Panc1 (cell line): ENCODE measurements around the gene POLR1B. TPM values are rescaled to one million over a fixed set of nuclear protein-coding genes. Genes with fewer than 3 reads are reported as not detected.

Experiments
- ATAC-seq: fragments of 200-7000 bp; cut with Tn5 transposase; 2 replicates; pipeline ENCODE4 v1.9.1; 2020; ENCODE audit warnings: mild to moderate bottlenecking, moderate library complexity
- Bru-seq: library from RNA; stranded (reverse); fragments of 400-500 nt; gene quantifications from one replicate; lab custom pipeline; 2021; lab: Mats Ljungman, UMichigan
- BruChase-seq, 2 experiments: library from RNA; stranded (reverse); fragments of 400-500 nt; gene quantifications; one replicate each; lab custom pipeline; 2021; lab: Mats Ljungman, UMichigan
- BruUV-seq: library from RNA; stranded (reverse); fragments of 400-500 nt; replicated peaks from 2 replicates; lab custom pipeline; 2021; lab: Mats Ljungman, UMichigan
- CTCF ChIA-PET: fragments of 300-600 bp; sonication (Branson Sonifier 250); formaldehyde crosslinking; loops from one replicate; lab custom pipeline; 2022; ENCODE audit warnings: antibody characterized with exemption; lab: Charles Lee
- POLR2A ChIA-PET: fragments of 300-600 bp; sonication (Branson Sonifier 250); formaldehyde crosslinking; loops from one replicate; lab custom pipeline; 2022; ENCODE audit warnings: antibody characterized with exemption; lab: Charles Lee
- DNase-seq: peaks from one replicate; pipeline ENCODE4 v3.0.0-alpha.2; 2010; ENCODE audit warnings: low read depth, low spot score
- H3K27ac ChIP-seq: 2 replicates; pipeline ENCODE4 v1.5.1; 2011; ENCODE audit warnings: mild to moderate bottlenecking, low read length, inconsistent platforms
- H3K27me3 ChIP-seq: fragments of 200-500 bp; sonication (Bioruptor generic); 2 replicates; pipeline ENCODE4 v1.6.0; 2014; ENCODE audit warnings: low read length, inconsistent platforms; ENCODE audit not compliant: control insufficient read depth, insufficient read depth
- H3K36me3 ChIP-seq: fragments of 200-500 bp; sonication (Bioruptor generic); 2 replicates; pipeline ENCODE4 v1.5.1; 2014; ENCODE audit warnings: inconsistent platforms, mild to moderate bottlenecking, low read length, moderate library complexity; ENCODE audit not compliant: control insufficient read depth, insufficient read depth
- H3K4me1 ChIP-seq: 2 replicates; pipeline ENCODE4 v1.5.1; 2011; ENCODE audit warnings: inconsistent platforms, mild to moderate bottlenecking, low read length, moderate library complexity; ENCODE audit not compliant: control insufficient read depth, insufficient read depth
- H3K4me3 ChIP-seq, 2 experiments: 2 replicates each; pipeline ENCODE4 v1.5.1; 2011 to 2012; ENCODE audit warnings: low read depth in 2 of 2, low read length in 2 of 2, mild to moderate bottlenecking in 2 of 2, inconsistent platforms in 1 of 2, moderate library complexity in 1 of 2
- H3K9me3 ChIP-seq: fragments of 200-500 bp; sonication (Bioruptor generic); 2 replicates; pipeline ENCODE4 v1.5.1; 2014; ENCODE audit warnings: low read depth, mild to moderate bottlenecking, inconsistent platforms, low read length, moderate library complexity; ENCODE audit not compliant: control insufficient read depth, insufficient read depth
- POLR2AphosphoS5 ChIP-seq: IDR thresholded peaks from 2 replicates; pipeline ENCODE4 v1.6.1; 2012; ENCODE audit warnings: mild to moderate bottlenecking, low read depth, low read length, moderate library complexity
- SIN3A ChIP-seq: IDR thresholded peaks from 2 replicates; pipeline ENCODE4 v1.6.1; 2012; ENCODE audit warnings: low read depth, mild to moderate bottlenecking, low read length, moderate library complexity, borderline replicate concordance; ENCODE audit not compliant: insufficient read depth
- in situ Hi-C: cut with HindIII; loops from 2 replicates; pipeline ENCODE4 v1.10.0; 2016; ENCODE audit warnings: low sequenced_read_pairs, low pct_unique_long_range_greater_than_20kb
- intact Hi-C: fragments of 100-400 bp; cut with micrococcal nuclease; formaldehyde crosslinking; loops from one replicate; pipeline ENCODE4 v1.10.0; 2022; ENCODE audit not compliant: unreplicated experiment
- long read RNA-seq: library from polyadenylated mRNA; unstranded; transcript quantifications from one replicate; pipeline ENCODE4 v2.0.0, GENCODE V29; 2021; ENCODE audit not compliant: unreplicated experiment
- polyA plus RNA-seq: library from polyadenylated mRNA; unstranded; fragments of >200 nt; gene quantifications from one replicate; pipeline ENCODE4 v1.2.1, GENCODE V29; 2012; ENCODE audit warnings: missing spikeins; ENCODE audit not compliant: insufficient read length
- total RNA-seq: library from RNA; stranded (reverse); gene quantifications from one replicate; pipeline ENCODE4 v1.2.1, GENCODE V29; 2021; ENCODE audit not compliant: unreplicated experiment
- TF ChIP-seq, protein P1 (sequence below): fragments of 450-650 bp; IDR thresholded peaks from 2 replicates; pipeline ENCODE4 v1.5.1; 2017; ENCODE audit warnings: mild to moderate bottlenecking
- TF ChIP-seq, protein P2 (sequence below), 2 experiments: IDR thresholded peaks; 2 replicates each; pipeline ENCODE4 v1.6.1; 2011 to 2012; ENCODE audit warnings: low read depth in 2 of 2, control low read depth in 1 of 2, low read length in 1 of 2, mild to moderate bottlenecking in 1 of 2, moderate library complexity in 1 of 2; ENCODE audit not compliant: insufficient read depth in 1 of 2

Gene POLR1B, protein sequence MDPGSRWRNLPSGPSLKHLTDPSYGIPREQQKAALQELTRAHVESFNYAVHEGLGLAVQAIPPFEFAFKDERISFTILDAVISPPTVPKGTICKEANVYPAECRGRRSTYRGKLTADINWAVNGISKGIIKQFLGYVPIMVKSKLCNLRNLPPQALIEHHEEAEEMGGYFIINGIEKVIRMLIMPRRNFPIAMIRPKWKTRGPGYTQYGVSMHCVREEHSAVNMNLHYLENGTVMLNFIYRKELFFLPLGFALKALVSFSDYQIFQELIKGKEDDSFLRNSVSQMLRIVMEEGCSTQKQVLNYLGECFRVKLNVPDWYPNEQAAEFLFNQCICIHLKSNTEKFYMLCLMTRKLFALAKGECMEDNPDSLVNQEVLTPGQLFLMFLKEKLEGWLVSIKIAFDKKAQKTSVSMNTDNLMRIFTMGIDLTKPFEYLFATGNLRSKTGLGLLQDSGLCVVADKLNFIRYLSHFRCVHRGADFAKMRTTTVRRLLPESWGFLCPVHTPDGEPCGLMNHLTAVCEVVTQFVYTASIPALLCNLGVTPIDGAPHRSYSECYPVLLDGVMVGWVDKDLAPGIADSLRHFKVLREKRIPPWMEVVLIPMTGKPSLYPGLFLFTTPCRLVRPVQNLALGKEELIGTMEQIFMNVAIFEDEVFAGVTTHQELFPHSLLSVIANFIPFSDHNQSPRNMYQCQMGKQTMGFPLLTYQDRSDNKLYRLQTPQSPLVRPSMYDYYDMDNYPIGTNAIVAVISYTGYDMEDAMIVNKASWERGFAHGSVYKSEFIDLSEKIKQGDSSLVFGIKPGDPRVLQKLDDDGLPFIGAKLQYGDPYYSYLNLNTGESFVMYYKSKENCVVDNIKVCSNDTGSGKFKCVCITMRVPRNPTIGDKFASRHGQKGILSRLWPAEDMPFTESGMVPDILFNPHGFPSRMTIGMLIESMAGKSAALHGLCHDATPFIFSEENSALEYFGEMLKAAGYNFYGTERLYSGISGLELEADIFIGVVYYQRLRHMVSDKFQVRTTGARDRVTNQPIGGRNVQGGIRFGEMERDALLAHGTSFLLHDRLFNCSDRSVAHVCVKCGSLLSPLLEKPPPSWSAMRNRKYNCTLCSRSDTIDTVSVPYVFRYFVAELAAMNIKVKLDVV
- total RNA-seq = 35.4 TPM
- polyA plus RNA-seq = 21.0 TPM
- Bru-seq, nascent RNA = percentile 85 among the genes with signal in this experiment
- percentile 88 among the genes with signal in this experiment for BruChase-seq, experiment 1, labeled RNA remaining after a 2-hour chase
- percentile 84 among the genes with signal in this experiment for BruChase-seq, experiment 2, labeled RNA remaining after a 6-hour chase
- long read RNA-seq, full-length matches to known transcripts = 66 of 89 reads
- long read RNA-seq, partial matches to known transcripts = 14 of 89 reads
- long read RNA-seq, other reads (novel, unspliced or antisense) = 9 of 89 reads

DNA sequence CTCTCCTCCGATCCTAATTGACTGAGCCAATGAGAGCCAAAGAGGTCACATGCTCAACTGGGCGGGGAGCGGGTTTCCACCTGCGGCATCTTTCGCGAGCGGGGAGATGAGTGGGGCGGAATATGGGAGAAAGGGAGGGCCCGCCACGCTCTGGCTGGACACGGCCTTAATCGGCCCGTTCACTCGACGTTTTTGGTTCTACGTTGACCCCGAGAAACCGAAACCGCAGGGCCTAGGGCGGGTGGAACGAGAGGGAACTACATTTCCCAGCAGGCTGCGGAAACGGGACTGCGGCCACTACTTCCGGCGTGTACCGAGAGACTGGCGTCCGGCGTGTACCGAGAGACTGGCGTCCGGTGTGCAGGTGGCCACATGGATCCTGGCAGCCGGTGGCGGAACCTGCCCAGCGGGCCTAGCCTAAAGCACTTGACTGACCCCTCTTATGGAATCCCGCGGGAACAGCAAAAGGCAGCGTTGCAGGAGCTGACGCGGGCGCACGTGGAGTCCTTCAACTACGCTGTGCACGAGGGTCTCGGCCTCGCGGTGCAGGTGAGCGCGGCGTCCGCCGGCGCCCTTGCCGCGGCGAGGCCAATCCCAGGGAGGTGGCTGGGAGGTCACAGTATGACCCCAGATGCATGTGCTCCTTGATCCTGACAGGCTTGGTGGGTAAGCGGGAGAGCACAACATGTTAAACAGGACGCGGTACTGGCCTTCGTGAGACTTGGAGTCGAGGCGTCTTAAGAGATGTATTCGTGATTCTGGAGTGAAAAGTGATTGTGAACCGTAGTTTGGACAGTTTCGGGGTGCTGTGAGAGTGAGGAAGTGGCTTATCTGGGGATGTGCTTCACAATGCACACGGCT is at the start of gene POLR1B:
Gene POLR1B, plus strand, starts transcription at position 343 of the 861 bp plus-strand sequence. Its CDS starts 30 bp downstream, at position 373.
- intact Hi-C loops (no loop called here), in situ Hi-C loops (no loop called here)
- peaks cover 15% of the 10 kb centered on the region; the same call in 1 of the 2 replicates for H3K4me1 ChIP-seq
- TF ChIP-seq, protein P1, sequence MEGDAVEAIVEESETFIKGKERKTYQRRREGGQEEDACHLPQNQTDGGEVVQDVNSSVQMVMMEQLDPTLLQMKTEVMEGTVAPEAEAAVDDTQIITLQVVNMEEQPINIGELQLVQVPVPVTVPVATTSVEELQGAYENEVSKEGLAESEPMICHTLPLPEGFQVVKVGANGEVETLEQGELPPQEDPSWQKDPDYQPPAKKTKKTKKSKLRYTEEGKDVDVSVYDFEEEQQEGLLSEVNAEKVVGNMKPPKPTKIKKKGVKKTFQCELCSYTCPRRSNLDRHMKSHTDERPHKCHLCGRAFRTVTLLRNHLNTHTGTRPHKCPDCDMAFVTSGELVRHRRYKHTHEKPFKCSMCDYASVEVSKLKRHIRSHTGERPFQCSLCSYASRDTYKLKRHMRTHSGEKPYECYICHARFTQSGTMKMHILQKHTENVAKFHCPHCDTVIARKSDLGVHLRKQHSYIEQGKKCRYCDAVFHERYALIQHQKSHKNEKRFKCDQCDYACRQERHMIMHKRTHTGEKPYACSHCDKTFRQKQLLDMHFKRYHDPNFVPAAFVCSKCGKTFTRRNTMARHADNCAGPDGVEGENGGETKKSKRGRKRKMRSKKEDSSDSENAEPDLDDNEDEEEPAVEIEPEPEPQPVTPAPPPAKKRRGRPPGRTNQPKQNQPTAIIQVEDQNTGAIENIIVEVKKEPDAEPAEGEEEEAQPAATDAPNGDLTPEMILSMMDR = no peak
- TF ChIP-seq, protein P2, sequence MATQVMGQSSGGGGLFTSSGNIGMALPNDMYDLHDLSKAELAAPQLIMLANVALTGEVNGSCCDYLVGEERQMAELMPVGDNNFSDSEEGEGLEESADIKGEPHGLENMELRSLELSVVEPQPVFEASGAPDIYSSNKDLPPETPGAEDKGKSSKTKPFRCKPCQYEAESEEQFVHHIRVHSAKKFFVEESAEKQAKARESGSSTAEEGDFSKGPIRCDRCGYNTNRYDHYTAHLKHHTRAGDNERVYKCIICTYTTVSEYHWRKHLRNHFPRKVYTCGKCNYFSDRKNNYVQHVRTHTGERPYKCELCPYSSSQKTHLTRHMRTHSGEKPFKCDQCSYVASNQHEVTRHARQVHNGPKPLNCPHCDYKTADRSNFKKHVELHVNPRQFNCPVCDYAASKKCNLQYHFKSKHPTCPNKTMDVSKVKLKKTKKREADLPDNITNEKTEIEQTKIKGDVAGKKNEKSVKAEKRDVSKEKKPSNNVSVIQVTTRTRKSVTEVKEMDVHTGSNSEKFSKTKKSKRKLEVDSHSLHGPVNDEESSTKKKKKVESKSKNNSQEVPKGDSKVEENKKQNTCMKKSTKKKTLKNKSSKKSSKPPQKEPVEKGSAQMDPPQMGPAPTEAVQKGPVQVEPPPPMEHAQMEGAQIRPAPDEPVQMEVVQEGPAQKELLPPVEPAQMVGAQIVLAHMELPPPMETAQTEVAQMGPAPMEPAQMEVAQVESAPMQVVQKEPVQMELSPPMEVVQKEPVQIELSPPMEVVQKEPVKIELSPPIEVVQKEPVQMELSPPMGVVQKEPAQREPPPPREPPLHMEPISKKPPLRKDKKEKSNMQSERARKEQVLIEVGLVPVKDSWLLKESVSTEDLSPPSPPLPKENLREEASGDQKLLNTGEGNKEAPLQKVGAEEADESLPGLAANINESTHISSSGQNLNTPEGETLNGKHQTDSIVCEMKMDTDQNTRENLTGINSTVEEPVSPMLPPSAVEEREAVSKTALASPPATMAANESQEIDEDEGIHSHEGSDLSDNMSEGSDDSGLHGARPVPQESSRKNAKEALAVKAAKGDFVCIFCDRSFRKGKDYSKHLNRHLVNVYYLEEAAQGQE (IDR thresholded peaks at IDR 0.05; ENCODE audit: insufficient read depth in 1 of 2, low read depth in 2 of 2, low read length in 1 of 2) = peak; percentile 8 to 39; a peak in 1 of 4 replicates
- peak; percentile 76 for TF ChIP-seq POLR2AphosphoS5
- TF ChIP-seq SIN3A = peak; percentile 93
- peak within 1 kb of the TSS; percentile 89 to 97 for H3K4me3 ChIP-seq
- ChIA-PET POLR2A (no interaction called here), CTCF (no interaction called here)
- DNase-seq (peak; percentile 75), ATAC-seq (peak; percentile 96)
- H3K9me3 ChIP-seq = no peaks in the 10 kb centered on the region
- H3K27ac ChIP-seq = peak within 1 kb of the TSS; percentile 96
- H3K27me3 ChIP-seq = no peaks in the 10 kb centered on the region
- peaks cover 10% of the 10 kb centered on the region for H3K36me3 ChIP-seq
- no TSS peak for BruUV-seq
